HEK293 (cell line): ENCODE data around the gene CCT8.

Source experiments
- GFI1B ChIP-seq: fragments of 450-650 bp; formaldehyde crosslinking; IDR thresholded peaks from 2 replicates; pipeline ENCODE4 v1.5.1; 2016; ENCODE audit warnings: missing biosample characterization, missing genetic modification characterization
- GLI4 ChIP-seq: fragments of 450-650 bp; formaldehyde crosslinking; IDR thresholded peaks from 2 replicates; pipeline ENCODE4 v1.5.1; 2016; ENCODE audit warnings: missing biosample characterization, missing genetic modification characterization
- KLF1 ChIP-seq: fragments of 450-650 bp; formaldehyde crosslinking; IDR thresholded peaks from 2 replicates; pipeline ENCODE4 v1.5.1; 2016; ENCODE audit warnings: missing biosample characterization, missing genetic modification characterization
- MZF1 ChIP-seq: fragments of 450-650 bp; formaldehyde crosslinking; IDR thresholded peaks from 2 replicates; pipeline ENCODE4 v1.5.1; 2017; ENCODE audit warnings: missing biosample characterization, missing genetic modification characterization, borderline replicate concordance
- PRDM1 ChIP-seq: fragments of 450-650 bp; formaldehyde crosslinking; IDR thresholded peaks from 2 replicates; pipeline ENCODE4; 2016; ENCODE audit warnings: missing biosample characterization, missing genetic modification characterization
- PRDM2 ChIP-seq: fragments of 450-650 bp; formaldehyde crosslinking; IDR thresholded peaks from 2 replicates; pipeline ENCODE4 v1.5.1; 2016; ENCODE audit warnings: missing biosample characterization, missing genetic modification characterization, borderline replicate concordance
- SCRT1 ChIP-seq: fragments of 450-650 bp; formaldehyde crosslinking; IDR thresholded peaks from 2 replicates; pipeline ENCODE4 v1.5.1; 2016; ENCODE audit warnings: missing biosample characterization, missing genetic modification characterization, borderline replicate concordance
- SETDB1 ChIP-seq: IDR thresholded peaks from one replicate; pipeline ENCODE4 v1.6.1; 2017; ENCODE audit warnings: mild to moderate bottlenecking, low read length, moderate library complexity, mixed read lengths; ENCODE audit not compliant: insufficient read length
- SP7 ChIP-seq: fragments of 450-650 bp; formaldehyde crosslinking; IDR thresholded peaks from 2 replicates; pipeline ENCODE4 v1.5.1; 2016; ENCODE audit warnings: missing biosample characterization, missing genetic modification characterization
- YY2 ChIP-seq: fragments of 450-650 bp; formaldehyde crosslinking; IDR thresholded peaks from 2 replicates; pipeline ENCODE4 v1.5.1; 2016; ENCODE audit warnings: missing biosample characterization, missing genetic modification characterization
- ZBTB17 ChIP-seq: fragments of 450-650 bp; formaldehyde crosslinking; IDR thresholded peaks from 2 replicates; pipeline ENCODE4 v1.5.1; 2016; ENCODE audit warnings: missing biosample characterization, missing genetic modification characterization
- ZBTB20 ChIP-seq: fragments of 450-650 bp; formaldehyde crosslinking; IDR thresholded peaks from 2 replicates; pipeline ENCODE4 v1.5.1; 2016; ENCODE audit warnings: missing biosample characterization, missing genetic modification characterization
- ZBTB48 ChIP-seq: fragments of 450-650 bp; formaldehyde crosslinking; IDR thresholded peaks from 2 replicates; pipeline ENCODE4 v1.5.1; 2016; ENCODE audit warnings: missing biosample characterization, missing genetic modification characterization
- ZBTB7A ChIP-seq: fragments of 450-650 bp; formaldehyde crosslinking; IDR thresholded peaks from 2 replicates; pipeline ENCODE4 v1.5.1; 2016; ENCODE audit warnings: low read depth, missing biosample characterization, missing genetic modification characterization
- ZNF121 ChIP-seq: fragments of 450-650 bp; formaldehyde crosslinking; IDR thresholded peaks from 2 replicates; pipeline ENCODE4 v1.5.1; 2016; ENCODE audit warnings: missing biosample characterization, missing genetic modification characterization
- ZNF132 ChIP-seq: fragments of 450-650 bp; formaldehyde crosslinking; IDR thresholded peaks from 2 replicates; pipeline ENCODE4 v1.5.1; 2017; ENCODE audit warnings: missing biosample characterization, missing genetic modification characterization, borderline replicate concordance
- ZNF140 ChIP-seq: fragments of 450-650 bp; formaldehyde crosslinking; IDR thresholded peaks from 2 replicates; pipeline ENCODE4 v1.5.1; 2016; ENCODE audit warnings: missing biosample characterization, missing genetic modification characterization
- ZNF175 ChIP-seq: fragments of 450-650 bp; formaldehyde crosslinking; IDR thresholded peaks from 2 replicates; pipeline ENCODE4 v1.5.1; 2016; ENCODE audit warnings: missing biosample characterization, missing genetic modification characterization
- ZNF211 ChIP-seq: fragments of 450-650 bp; formaldehyde crosslinking; IDR thresholded peaks from 2 replicates; pipeline ENCODE4 v1.5.1; 2016; ENCODE audit warnings: low read depth, missing biosample characterization, missing genetic modification characterization
- ZNF221 ChIP-seq: fragments of 450-650 bp; formaldehyde crosslinking; IDR thresholded peaks from 2 replicates; pipeline ENCODE4 v1.5.1; 2017; ENCODE audit warnings: missing biosample characterization, missing genetic modification characterization, borderline replicate concordance
- ZNF248 ChIP-seq: fragments of 450-650 bp; formaldehyde crosslinking; IDR thresholded peaks from 2 replicates; pipeline ENCODE4 v1.5.1; 2017; ENCODE audit warnings: missing biosample characterization, missing genetic modification characterization
- ZNF311 ChIP-seq: fragments of 450-650 bp; formaldehyde crosslinking; IDR thresholded peaks from 2 replicates; pipeline ENCODE4 v1.5.1; 2017; ENCODE audit warnings: missing biosample characterization, missing genetic modification characterization, borderline replicate concordance
- ZNF394 ChIP-seq: fragments of 450-650 bp; formaldehyde crosslinking; IDR thresholded peaks from 2 replicates; pipeline ENCODE4 v1.5.1; 2016; ENCODE audit warnings: missing biosample characterization, missing genetic modification characterization, mild to moderate bottlenecking, moderate library complexity, borderline replicate concordance
- ZNF529 ChIP-seq: fragments of 450-650 bp; formaldehyde crosslinking; IDR thresholded peaks from 2 replicates; pipeline ENCODE4 v1.5.1; 2017; ENCODE audit warnings: missing genetic modification characterization, missing biosample characterization; ENCODE audit not compliant: insufficient replicate concordance
- ZNF707 ChIP-seq: fragments of 450-650 bp; formaldehyde crosslinking; IDR thresholded peaks from 2 replicates; pipeline ENCODE4 v1.5.1; 2016; ENCODE audit warnings: missing biosample characterization, missing genetic modification characterization
- ZNF792 ChIP-seq: fragments of 450-650 bp; formaldehyde crosslinking; IDR thresholded peaks from 2 replicates; pipeline ENCODE4 v1.5.1; 2016; ENCODE audit warnings: missing biosample characterization, missing genetic modification characterization
- ZNF830 ChIP-seq: fragments of 450-650 bp; IDR thresholded peaks from 2 replicates; pipeline ENCODE4 v1.5.0; 2018; ENCODE audit warnings: missing biosample characterization, missing genetic modification characterization, low read depth, mild to moderate bottlenecking, moderate library complexity
- TF ChIP-seq, protein P1 (sequence below): fragments of 450-650 bp; formaldehyde crosslinking; IDR thresholded peaks from 2 replicates; pipeline ENCODE4 v1.5.1; 2016; ENCODE audit warnings: missing biosample characterization, missing genetic modification characterization
- TF ChIP-seq, protein P2 (sequence below): fragments of 450-650 bp; formaldehyde crosslinking; IDR thresholded peaks from 2 replicates; pipeline ENCODE4 v1.5.1; 2016; ENCODE audit warnings: missing biosample characterization, missing genetic modification characterization, borderline replicate concordance

The CCT8 gene

DNA sequence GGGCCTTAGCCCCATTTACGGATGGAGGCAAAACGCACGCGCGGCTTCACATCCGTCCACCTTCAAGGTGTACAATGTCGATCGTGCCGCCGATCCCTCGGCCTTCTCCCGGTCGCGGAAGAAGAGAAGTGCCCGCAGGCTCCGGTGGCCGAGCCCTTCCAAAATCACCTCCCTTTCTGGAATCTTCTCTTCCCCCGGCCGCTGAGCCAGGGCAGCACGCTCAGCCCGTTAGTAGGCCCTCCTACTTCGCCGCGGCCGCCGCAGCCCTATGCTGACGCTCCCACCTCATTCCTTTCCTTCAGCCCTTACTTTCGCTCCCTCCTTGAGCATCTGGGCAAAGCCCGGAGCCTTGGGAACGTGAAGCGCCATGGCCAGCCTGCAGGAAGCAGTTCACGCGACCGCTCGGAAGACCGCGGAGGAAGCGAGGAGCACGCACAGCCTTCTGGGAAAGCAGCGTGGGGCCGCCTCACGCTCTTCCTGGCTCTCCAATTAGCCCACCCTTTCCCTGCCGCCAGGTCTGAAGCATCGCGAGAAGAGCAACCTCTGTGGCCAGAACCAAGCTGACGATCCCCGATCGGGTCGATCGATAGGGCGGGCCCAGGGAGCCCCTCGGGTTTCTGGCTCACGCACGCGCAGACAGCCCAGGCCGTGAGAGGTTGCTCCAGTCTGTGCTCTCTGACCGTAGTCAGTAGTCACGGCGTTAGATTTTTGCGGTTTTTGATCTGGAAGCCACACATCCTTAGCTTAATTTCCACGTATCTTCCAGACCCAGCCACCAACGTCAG lies at the start of gene CCT8 (continued):
- TF ChIP-seq, protein P1, sequence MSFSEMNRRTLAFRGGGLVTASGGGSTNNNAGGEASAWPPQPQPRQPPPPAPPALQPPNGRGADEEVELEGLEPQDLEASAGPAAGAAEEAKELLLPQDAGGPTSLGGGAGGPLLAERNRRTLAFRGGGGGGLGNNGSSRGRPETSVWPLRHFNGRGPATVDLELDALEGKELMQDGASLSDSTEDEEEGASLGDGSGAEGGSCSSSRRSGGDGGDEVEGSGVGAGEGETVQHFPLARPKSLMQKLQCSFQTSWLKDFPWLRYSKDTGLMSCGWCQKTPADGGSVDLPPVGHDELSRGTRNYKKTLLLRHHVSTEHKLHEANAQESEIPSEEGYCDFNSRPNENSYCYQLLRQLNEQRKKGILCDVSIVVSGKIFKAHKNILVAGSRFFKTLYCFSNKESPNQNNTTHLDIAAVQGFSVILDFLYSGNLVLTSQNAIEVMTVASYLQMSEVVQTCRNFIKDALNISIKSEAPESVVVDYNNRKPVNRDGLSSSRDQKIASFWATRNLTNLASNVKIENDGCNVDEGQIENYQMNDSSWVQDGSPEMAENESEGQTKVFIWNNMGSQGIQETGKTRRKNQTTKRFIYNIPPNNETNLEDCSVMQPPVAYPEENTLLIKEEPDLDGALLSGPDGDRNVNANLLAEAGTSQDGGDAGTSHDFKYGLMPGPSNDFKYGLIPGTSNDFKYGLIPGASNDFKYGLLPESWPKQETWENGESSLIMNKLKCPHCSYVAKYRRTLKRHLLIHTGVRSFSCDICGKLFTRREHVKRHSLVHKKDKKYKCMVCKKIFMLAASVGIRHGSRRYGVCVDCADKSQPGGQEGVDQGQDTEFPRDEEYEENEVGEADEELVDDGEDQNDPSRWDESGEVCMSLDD (tag by site-specific recombination), result no peak
- TF ChIP-seq ZBTB48 (no peak; the same call in 1 of the 2 replicates), ZNF394 (peak; percentile 73; the same call in 1 of the 2 replicates), ZNF140 (tag by site-specific recombination) (no peak), GLI4 (tag by site-specific recombination) (no peak), MZF1 (tag by site-specific recombination) (no peak), ZNF311 (tag by site-specific recombination) (no peak), ZBTB20 (tag by site-specific recombination) (no peak), ZNF529 (no peak), ZNF175 (tag by site-specific recombination) (no peak), ZNF221 (tag by site-specific recombination) (no peak), ZNF248 (tag by site-specific recombination) (no peak), KLF1 (tag by site-specific recombination) (peak; percentile 34; the same call in 1 of the 2 replicates), ZNF211 (tag by site-specific recombination) (no peak), SCRT1 (no peak), ZBTB7A (tag by site-specific recombination) (peak; percentile 71; the same call in 1 of the 2 replicates), ZNF132 (tag by site-specific recombination) (no peak), YY2 (tag by site-specific recombination) (no peak), ZBTB17 (tag by site-specific recombination) (peak; percentile 100), GFI1B (tag by site-specific recombination) (no peak), PRDM2 (tag by site-specific recombination) (no peak), ZNF830 (no peak), PRDM1 (tag by site-specific recombination) (peak; percentile 98), ZNF121 (tag by site-specific recombination) (no peak), ZNF707 (tag by site-specific recombination) (no peak; the same call in 1 of the 2 replicates), SETDB1 (peak; percentile 27), SP7 (tag by site-specific recombination) (peak; percentile 93), ZNF792 (tag by site-specific recombination) (no peak)
- TF ChIP-seq, protein P2, sequence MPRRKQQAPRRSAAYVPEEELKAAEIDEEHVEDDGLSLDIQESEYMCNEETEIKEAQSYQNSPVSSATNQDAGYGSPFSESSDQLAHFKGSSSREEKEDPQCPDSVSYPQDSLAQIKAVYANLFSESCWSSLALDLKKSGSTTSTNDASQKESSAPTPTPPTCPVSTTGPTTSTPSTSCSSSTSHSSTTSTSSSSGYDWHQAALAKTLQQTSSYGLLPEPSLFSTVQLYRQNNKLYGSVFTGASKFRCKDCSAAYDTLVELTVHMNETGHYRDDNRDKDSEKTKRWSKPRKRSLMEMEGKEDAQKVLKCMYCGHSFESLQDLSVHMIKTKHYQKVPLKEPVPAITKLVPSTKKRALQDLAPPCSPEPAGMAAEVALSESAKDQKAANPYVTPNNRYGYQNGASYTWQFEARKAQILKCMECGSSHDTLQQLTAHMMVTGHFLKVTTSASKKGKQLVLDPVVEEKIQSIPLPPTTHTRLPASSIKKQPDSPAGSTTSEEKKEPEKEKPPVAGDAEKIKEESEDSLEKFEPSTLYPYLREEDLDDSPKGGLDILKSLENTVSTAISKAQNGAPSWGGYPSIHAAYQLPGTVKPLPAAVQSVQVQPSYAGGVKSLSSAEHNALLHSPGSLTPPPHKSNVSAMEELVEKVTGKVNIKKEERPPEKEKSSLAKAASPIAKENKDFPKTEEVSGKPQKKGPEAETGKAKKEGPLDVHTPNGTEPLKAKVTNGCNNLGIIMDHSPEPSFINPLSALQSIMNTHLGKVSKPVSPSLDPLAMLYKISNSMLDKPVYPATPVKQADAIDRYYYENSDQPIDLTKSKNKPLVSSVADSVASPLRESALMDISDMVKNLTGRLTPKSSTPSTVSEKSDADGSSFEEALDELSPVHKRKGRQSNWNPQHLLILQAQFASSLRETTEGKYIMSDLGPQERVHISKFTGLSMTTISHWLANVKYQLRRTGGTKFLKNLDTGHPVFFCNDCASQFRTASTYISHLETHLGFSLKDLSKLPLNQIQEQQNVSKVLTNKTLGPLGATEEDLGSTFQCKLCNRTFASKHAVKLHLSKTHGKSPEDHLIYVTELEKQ (tag by site-specific recombination), result 0 out of 2 replicates have a peak, but pooled peaks have one; percentile 33
